SK-N-SH treated with all-trans-retinoic acid at 6 μM for 48 hours (cell line): ENCODE measurements around the gene CTSF.

ENCODE experiments used
- ATAC-seq: fragments of 200-7000 bp; cut with Tn5 transposase; 3 replicates; pipeline ENCODE4 v1.9.1; 2020; ENCODE audit warnings: mild to moderate bottlenecking, moderate library complexity
- ARNTL ChIP-seq: fragments of 450-650 bp; formaldehyde crosslinking; IDR thresholded peaks from 2 replicates; pipeline ENCODE4 v1.5.0; 2020; ENCODE audit warnings: low read depth, mild to moderate bottlenecking, moderate library complexity, borderline replicate concordance
- CSDC2 ChIP-seq: fragments of 250-450 bp; sonication (Bioruptor Pico); IDR thresholded peaks from 2 replicates; pipeline ENCODE4 v1.5.0; 2020; ENCODE audit warnings: mild to moderate bottlenecking, moderate library complexity
- ESRRG ChIP-seq: fragments of 250-450 bp; sonication (Bioruptor Pico); IDR thresholded peaks from 2 replicates; pipeline ENCODE4 v1.6.1; 2021; ENCODE audit warnings: mild to moderate bottlenecking
- GLIS3 ChIP-seq: fragments of 250-450 bp; sonication (Bioruptor Pico); IDR thresholded peaks from 2 replicates; pipeline ENCODE4 v1.5.0; 2020; ENCODE audit warnings: mild to moderate bottlenecking, moderate library complexity
- ISL1 ChIP-seq: fragments of 250-450 bp; sonication (Bioruptor Pico); IDR thresholded peaks from 2 replicates; pipeline ENCODE4 v2.1.2; 2022; ENCODE audit warnings: mild to moderate bottlenecking, moderate library complexity
- OSR1 ChIP-seq: fragments of 250-450 bp; sonication (Bioruptor Pico); IDR thresholded peaks from 2 replicates; pipeline ENCODE4 v1.8.0; 2022; ENCODE audit warnings: moderate library complexity, mild to moderate bottlenecking, inconsistent platforms
- PPARA ChIP-seq: fragments of 250-450 bp; sonication (Bioruptor Pico); IDR thresholded peaks from 2 replicates; pipeline ENCODE4 v1.5.0; 2020; ENCODE audit warnings: mild to moderate bottlenecking, borderline replicate concordance
- RARB ChIP-seq: fragments of 250-450 bp; sonication (Bioruptor Pico); IDR thresholded peaks from 2 replicates; pipeline ENCODE4 v1.8.0; 2021; ENCODE audit warnings: mild to moderate bottlenecking, moderate library complexity
- SNAI2 ChIP-seq: fragments of 250-450 bp; sonication (Bioruptor Pico); IDR thresholded peaks from 2 replicates; pipeline ENCODE4 v1.5.0; 2020; ENCODE audit warnings: mild to moderate bottlenecking, moderate library complexity
- TCF4 ChIP-seq: fragments of 250-450 bp; sonication (Bioruptor Pico); IDR thresholded peaks from 2 replicates; pipeline ENCODE4 v1.8.0; 2021; ENCODE audit warnings: mild to moderate bottlenecking, moderate library complexity, borderline replicate concordance
- TOX ChIP-seq: fragments of 250-450 bp; sonication (Bioruptor Pico); IDR thresholded peaks from 2 replicates; pipeline ENCODE4 v1.8.0; 2021; ENCODE audit warnings: mild to moderate bottlenecking, moderate library complexity, borderline replicate concordance
- ZC3H10 ChIP-seq: fragments of 250-450 bp; sonication (Bioruptor Pico); IDR thresholded peaks from 2 replicates; pipeline ENCODE4 v1.5.1; 2021; ENCODE audit warnings: mild to moderate bottlenecking, moderate library complexity
- ZFP30 ChIP-seq: fragments of 450-650 bp; formaldehyde crosslinking; IDR thresholded peaks from 2 replicates; pipeline ENCODE4 v1.5.0; 2022; ENCODE audit warnings: mild to moderate bottlenecking, moderate library complexity
- ZNF565 ChIP-seq: fragments of 450-650 bp; formaldehyde crosslinking; conservative IDR thresholded peaks from 2 replicates; pipeline ENCODE4 v1.5.0; 2020; ENCODE audit warnings: low read depth, mild to moderate bottlenecking, moderate library complexity
- ZNF70 ChIP-seq: fragments of 450-650 bp; formaldehyde crosslinking; IDR thresholded peaks from 2 replicates; pipeline ENCODE4 v1.5.0; 2020; ENCODE audit warnings: mild to moderate bottlenecking, moderate library complexity
- ZNF8 ChIP-seq: fragments of 450-650 bp; formaldehyde crosslinking; IDR thresholded peaks from 2 replicates; pipeline ENCODE4 v1.5.0; 2020; ENCODE audit warnings: mild to moderate bottlenecking, moderate library complexity
- TF ChIP-seq, protein P1 (sequence below): fragments of 250-450 bp; sonication (Bioruptor Pico); IDR thresholded peaks from 2 replicates; pipeline ENCODE4 v1.8.0; 2021; ENCODE audit warnings: low read depth, mild to moderate bottlenecking, moderate library complexity, borderline replicate concordance
- TF ChIP-seq, protein P2 (sequence below): fragments of 250-450 bp; sonication (Bioruptor Pico); IDR thresholded peaks from 2 replicates; pipeline ENCODE4 v1.5.1; 2020; ENCODE audit warnings: low read depth, mild to moderate bottlenecking, moderate library complexity
- TF ChIP-seq, protein P3 (sequence below): fragments of 250-450 bp; sonication (Bioruptor Pico); IDR thresholded peaks from 2 replicates; pipeline ENCODE4 v1.5.1; 2021; ENCODE audit warnings: mild to moderate bottlenecking, moderate library complexity
- TF ChIP-seq, protein P4 (sequence below): fragments of 250-450 bp; sonication (Bioruptor Pico); IDR thresholded peaks from 2 replicates; pipeline ENCODE4 v1.8.0; 2020; ENCODE audit warnings: mild to moderate bottlenecking, moderate library complexity, borderline replicate concordance
- TF ChIP-seq, protein P5 (sequence below): fragments of 250-450 bp; sonication (Bioruptor Pico); IDR thresholded peaks from 2 replicates; pipeline ENCODE4 v1.5.0; 2020; ENCODE audit warnings: mild to moderate bottlenecking, moderate library complexity

The CTSF gene

DNA sequence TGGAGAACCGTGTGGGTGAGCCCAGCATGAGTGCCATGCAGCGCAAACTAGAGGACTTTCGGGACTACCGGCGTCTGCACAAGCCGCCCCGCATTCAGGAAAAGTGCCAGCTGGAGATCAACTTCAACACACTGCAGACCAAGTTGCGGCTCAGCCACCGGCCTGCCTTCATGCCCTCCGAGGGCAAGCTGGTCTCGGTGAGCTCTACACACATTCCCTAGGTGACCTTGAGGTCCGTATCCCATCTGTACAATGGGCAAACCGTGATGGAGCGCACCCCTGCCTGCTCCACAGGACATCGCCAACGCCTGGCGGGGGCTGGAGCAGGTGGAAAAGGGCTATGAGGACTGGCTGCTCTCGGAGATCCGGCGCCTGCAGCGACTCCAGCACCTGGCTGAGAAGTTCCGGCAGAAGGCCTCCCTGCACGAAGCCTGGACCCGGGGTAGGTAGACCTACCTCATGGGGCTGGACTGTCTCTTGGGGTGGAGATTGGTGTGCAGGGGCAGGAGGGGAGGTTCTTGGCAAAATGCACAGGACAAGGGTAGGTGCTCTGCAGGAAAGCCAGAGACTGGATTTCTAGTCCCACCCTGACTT, 10.6 kb downstream of the CTSF start:
- TF ChIP-seq RARB (CRISPR knock-in tag) (no peak), ESRRG (CRISPR knock-in tag) (no peak)
- ATAC-seq, result no peak

DNA sequence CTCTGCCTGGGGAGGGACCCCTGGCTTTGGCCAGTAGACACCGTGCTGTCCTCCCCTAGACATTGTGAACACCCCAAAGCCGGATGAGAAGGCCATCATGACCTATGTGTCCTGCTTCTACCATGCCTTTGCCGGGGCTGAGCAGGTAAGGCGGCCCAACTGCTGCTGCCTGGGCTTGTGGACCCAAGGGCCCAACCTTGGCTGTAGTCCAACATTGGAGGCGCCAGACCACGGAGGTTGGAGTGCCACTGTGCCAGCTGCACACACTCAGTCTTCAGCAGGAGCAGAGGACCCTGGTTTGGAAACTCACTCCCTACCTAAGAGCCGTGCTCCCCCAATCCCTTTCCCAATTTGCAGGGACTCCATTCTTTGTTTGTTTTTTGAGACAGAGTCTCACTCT, 12.3 kb downstream of the CTSF start:
- no peak for ATAC-seq
- TF ChIP-seq ZFP30 (CRISPR knock-in tag), result no peak
- no peak for TF ChIP-seq ZNF8 (CRISPR knock-in tag)
- no peak for TF ChIP-seq ARNTL (CRISPR knock-in tag)
- no peak for TF ChIP-seq ZNF565 (CRISPR knock-in tag)

DNA sequence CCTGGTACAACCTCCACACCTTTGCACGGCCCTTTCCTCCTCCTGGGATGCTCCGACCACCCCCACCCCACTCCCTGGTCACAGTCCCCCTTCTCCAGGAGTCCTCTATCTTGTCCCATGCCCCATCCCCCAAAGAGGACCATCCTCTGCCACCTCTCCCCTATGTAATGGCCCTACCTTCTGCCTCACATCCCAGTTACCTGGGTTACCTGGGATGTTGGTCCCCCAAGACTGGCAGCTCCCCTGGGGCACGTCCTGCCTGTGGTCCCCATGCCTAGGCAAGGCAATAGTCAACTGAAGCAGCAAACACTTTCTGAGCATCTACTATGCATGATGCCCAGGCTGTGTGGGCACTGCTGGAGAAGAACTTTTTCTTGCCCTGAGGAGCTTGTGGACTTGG, 13.0 kb downstream of the CTSF start:
- ATAC-seq, result no peak
- TF ChIP-seq ZNF70 (CRISPR knock-in tag) (no peak), TCF4 (CRISPR knock-in tag) (no peak), CSDC2 (no peak), SNAI2 (no peak), ZC3H10 (no peak), GLIS3 (CRISPR knock-in tag) (no peak), ESRRG (CRISPR knock-in tag) (no peak), TOX (CRISPR knock-in tag) (no peak), ZNF8 (CRISPR knock-in tag) (no peak)
- TF ChIP-seq, protein P1, sequence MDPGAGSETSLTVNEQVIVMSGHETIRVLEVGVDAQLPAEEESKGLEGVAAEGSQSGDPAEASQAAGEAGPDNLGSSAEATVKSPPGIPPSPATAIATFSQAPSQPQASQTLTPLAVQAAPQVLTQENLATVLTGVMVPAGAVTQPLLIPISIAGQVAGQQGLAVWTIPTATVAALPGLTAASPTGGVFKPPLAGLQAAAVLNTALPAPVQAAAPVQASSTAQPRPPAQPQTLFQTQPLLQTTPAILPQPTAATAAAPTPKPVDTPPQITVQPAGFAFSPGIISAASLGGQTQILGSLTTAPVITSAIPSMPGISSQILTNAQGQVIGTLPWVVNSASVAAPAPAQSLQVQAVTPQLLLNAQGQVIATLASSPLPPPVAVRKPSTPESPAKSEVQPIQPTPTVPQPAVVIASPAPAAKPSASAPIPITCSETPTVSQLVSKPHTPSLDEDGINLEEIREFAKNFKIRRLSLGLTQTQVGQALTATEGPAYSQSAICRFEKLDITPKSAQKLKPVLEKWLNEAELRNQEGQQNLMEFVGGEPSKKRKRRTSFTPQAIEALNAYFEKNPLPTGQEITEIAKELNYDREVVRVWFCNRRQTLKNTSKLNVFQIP (CRISPR knock-in tag), result no peak
- TF ChIP-seq, protein P2, sequence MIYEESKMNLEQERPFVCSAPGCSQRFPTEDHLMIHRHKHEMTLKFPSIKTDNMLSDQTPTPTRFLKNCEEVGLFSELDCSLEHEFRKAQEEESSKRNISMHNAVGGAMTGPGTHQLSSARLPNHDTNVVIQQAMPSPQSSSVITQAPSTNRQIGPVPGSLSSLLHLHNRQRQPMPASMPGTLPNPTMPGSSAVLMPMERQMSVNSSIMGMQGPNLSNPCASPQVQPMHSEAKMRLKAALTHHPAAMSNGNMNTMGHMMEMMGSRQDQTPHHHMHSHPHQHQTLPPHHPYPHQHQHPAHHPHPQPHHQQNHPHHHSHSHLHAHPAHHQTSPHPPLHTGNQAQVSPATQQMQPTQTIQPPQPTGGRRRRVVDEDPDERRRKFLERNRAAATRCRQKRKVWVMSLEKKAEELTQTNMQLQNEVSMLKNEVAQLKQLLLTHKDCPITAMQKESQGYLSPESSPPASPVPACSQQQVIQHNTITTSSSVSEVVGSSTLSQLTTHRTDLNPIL, result no peak
- TF ChIP-seq, protein P3, sequence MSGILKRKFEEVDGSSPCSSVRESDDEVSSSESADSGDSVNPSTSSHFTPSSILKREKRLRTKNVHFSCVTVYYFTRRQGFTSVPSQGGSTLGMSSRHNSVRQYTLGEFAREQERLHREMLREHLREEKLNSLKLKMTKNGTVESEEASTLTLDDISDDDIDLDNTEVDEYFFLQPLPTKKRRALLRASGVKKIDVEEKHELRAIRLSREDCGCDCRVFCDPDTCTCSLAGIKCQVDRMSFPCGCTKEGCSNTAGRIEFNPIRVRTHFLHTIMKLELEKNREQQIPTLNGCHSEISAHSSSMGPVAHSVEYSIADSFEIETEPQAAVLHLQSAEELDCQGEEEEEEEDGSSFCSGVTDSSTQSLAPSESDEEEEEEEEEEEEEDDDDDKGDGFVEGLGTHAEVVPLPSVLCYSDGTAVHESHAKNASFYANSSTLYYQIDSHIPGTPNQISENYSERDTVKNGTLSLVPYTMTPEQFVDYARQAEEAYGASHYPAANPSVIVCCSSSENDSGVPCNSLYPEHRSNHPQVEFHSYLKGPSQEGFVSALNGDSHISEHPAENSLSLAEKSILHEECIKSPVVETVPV (CRISPR knock-in tag), result no peak

DNA sequence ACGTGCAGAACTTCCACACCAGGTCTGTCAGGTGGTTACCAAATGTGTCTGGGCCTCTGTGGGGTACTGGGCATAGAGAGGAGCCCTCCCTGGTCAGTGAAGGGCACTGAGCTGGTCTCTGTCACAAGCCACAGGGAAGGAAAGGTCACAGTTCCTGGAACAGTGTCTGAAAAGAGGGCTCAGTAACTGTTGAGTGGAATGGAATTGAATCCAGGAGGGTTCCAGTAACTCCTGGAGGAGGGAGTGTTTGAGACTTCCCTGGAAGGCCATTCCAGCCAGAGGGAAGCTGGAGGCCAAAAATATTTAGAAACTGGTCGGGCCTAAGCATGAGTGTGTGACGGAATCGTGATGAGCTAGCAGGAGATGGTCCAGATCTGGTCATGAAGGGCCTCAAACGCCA, 13.8 kb downstream of the CTSF start:
- no peak for ATAC-seq
- TF ChIP-seq, protein P2, result no peak
- TF ChIP-seq, protein P4, sequence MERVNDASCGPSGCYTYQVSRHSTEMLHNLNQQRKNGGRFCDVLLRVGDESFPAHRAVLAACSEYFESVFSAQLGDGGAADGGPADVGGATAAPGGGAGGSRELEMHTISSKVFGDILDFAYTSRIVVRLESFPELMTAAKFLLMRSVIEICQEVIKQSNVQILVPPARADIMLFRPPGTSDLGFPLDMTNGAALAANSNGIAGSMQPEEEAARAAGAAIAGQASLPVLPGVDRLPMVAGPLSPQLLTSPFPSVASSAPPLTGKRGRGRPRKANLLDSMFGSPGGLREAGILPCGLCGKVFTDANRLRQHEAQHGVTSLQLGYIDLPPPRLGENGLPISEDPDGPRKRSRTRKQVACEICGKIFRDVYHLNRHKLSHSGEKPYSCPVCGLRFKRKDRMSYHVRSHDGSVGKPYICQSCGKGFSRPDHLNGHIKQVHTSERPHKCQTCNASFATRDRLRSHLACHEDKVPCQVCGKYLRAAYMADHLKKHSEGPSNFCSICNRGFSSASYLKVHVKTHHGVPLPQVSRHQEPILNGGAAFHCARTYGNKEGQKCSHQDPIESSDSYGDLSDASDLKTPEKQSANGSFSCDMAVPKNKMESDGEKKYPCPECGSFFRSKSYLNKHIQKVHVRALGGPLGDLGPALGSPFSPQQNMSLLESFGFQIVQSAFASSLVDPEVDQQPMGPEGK, result no peak
- TF ChIP-seq PPARA (CRISPR knock-in tag) (no peak), ZNF565 (CRISPR knock-in tag) (no peak), ZNF8 (CRISPR knock-in tag) (no peak), ARNTL (CRISPR knock-in tag) (no peak), CSDC2 (no peak), GLIS3 (CRISPR knock-in tag) (no peak), ISL1 (CRISPR knock-in tag) (no peak), OSR1 (CRISPR knock-in tag) (no peak)
- TF ChIP-seq, protein P5, sequence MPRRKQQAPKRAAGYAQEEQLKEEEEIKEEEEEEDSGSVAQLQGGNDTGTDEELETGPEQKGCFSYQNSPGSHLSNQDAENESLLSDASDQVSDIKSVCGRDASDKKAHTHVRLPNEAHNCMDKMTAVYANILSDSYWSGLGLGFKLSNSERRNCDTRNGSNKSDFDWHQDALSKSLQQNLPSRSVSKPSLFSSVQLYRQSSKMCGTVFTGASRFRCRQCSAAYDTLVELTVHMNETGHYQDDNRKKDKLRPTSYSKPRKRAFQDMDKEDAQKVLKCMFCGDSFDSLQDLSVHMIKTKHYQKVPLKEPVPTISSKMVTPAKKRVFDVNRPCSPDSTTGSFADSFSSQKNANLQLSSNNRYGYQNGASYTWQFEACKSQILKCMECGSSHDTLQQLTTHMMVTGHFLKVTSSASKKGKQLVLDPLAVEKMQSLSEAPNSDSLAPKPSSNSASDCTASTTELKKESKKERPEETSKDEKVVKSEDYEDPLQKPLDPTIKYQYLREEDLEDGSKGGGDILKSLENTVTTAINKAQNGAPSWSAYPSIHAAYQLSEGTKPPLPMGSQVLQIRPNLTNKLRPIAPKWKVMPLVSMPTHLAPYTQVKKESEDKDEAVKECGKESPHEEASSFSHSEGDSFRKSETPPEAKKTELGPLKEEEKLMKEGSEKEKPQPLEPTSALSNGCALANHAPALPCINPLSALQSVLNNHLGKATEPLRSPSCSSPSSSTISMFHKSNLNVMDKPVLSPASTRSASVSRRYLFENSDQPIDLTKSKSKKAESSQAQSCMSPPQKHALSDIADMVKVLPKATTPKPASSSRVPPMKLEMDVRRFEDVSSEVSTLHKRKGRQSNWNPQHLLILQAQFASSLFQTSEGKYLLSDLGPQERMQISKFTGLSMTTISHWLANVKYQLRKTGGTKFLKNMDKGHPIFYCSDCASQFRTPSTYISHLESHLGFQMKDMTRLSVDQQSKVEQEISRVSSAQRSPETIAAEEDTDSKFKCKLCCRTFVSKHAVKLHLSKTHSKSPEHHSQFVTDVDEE (CRISPR knock-in tag), result no peak
- TF ChIP-seq, protein P3 (CRISPR knock-in tag), result no peak
